ENCODE data around the gene CFAP99.

CFAP99 gene

GRCh38 chr4:2411786-2412510 is 6.8 kb upstream of the CFAP99 start:
- H3K4me3 ChIP-seq (ENCODE audit: low read length), result no peak overlapping the region
- TF ChIP-seq CTCF (IDR thresholded peaks at IDR 0.05; ENCODE audit: insufficient read depth, low read depth, low read length, missing control alignments), result no peak
- DNase-seq (ENCODE audit: low read depth), result no peak

GRCh38 chr4:2412534-2412884 is 6.2 kb upstream of the CFAP99 start:
- no peak overlapping the region for H3K4me3 ChIP-seq (ENCODE audit: low read length)
- no peak for TF ChIP-seq CTCF (IDR thresholded peaks at IDR 0.05; ENCODE audit: insufficient read depth, low read depth, low read length, missing control alignments)
- DNase-seq (ENCODE audit: low read depth), result peak; percentile 41

GRCh38 chr4:2412885-2413716 is 5.7 kb upstream of the CFAP99 start:
- TF ChIP-seq CTCF (IDR thresholded peaks at IDR 0.05; ENCODE audit: insufficient read depth, low read depth, low read length, missing control alignments), result peak; percentile 64
- peak overlapping the region; percentile 27 for H3K4me3 ChIP-seq (ENCODE audit: low read length)
- peak; percentile 87 for DNase-seq (ENCODE audit: low read depth)

GRCh38 chr4:2413821-2414610 is 4.7 kb upstream of the CFAP99 start:
- no peak overlapping the region for H3K4me3 ChIP-seq (ENCODE audit: low read length)

GRCh38 chr4:2415213-2415612 is 3.5 kb upstream of the CFAP99 start:
- H3K4me3 ChIP-seq (ENCODE audit: low read length), result no peak overlapping the region
- no peak for DNase-seq (ENCODE audit: low read depth)
- TF ChIP-seq CTCF (IDR thresholded peaks at IDR 0.05; ENCODE audit: insufficient read depth, low read depth, low read length, missing control alignments), result no peak

More at GRCh38 chr4:2413821-2414610, 4.7 kb upstream of the CFAP99 start:
- no peak for TF ChIP-seq CTCF (IDR thresholded peaks at IDR 0.05; ENCODE audit: insufficient read depth, low read depth, low read length, missing control alignments)
- peak; percentile 26 for DNase-seq (ENCODE audit: low read depth)

GRCh38 chr4:2415881-2416563 is 2.7 kb upstream of the CFAP99 start:
- DNase-seq (ENCODE audit: low read depth), result no peak
- H3K4me3 ChIP-seq (ENCODE audit: low read length), result no peak overlapping the region
- TF ChIP-seq CTCF (IDR thresholded peaks at IDR 0.05; ENCODE audit: insufficient read depth, low read depth, low read length, missing control alignments), result no peak

Data from epithelial cell of esophagus (primary cell).